Lower leg skin (tissue), 4 donors: ENCODE measurements around the gene FMNL3. TPM values are rescaled to one million over a fixed set of nuclear protein-coding genes. Genes with fewer than 3 reads are reported as not detected.

Source experiments
- DNase-seq, 2 donors: peaks; one replicate each; pipeline ENCODE4 v3.0.0-alpha.2; 2019; ENCODE audit warnings: low spot score in 2 of 2
- H3K4me3 ChIP-seq: fragments of 200-600 bp; sonication (generic); 2 replicates; pipeline ENCODE4 v1.5.1; 2017; ENCODE audit warnings: mild to moderate bottlenecking, low read depth; ENCODE audit not compliant: poor library complexity, severe bottlenecking
- CTCF ChIP-seq, 3 donors: fragments of 450-650 bp; IDR thresholded peaks; one replicate each; pipeline ENCODE4 v1.5.1; 2016; ENCODE audit warnings: antibody characterized with exemption in 3 of 3, mild to moderate bottlenecking in 3 of 3, moderate library complexity in 2 of 3
- POLR2A ChIP-seq, 2 donors: fragments of 450-650 bp; IDR thresholded peaks; one replicate each; pipeline ENCODE4 v1.6.1; 2016 to 2017; ENCODE audit warnings: antibody characterized with exemption in 2 of 2, mild to moderate bottlenecking in 1 of 2, moderate library complexity in 1 of 2
- WGBS, 2 donors: methylation state at CpG; one replicate each; pipeline ENCODE4 v1.1.5; 2018; 5-methylcytosine and 5-hydroxymethylcytosine counted together
- intact Hi-C: fragments of 100-400 bp; cut with DNase I; formaldehyde crosslinking; loops from one replicate; pipeline ENCODE4 v1.15.0; 2023; ENCODE audit warnings: low total_unique reads
- total RNA-seq, 4 donors: library from RNA; depleted of rRNA; stranded (reverse); fragments of >200 nt; gene quantifications; one replicate each; pipeline ENCODE4 v1.1.0, GENCODE V29; 2016

FMNL3 gene
- total RNA-seq, 4 donors from 2014 or later, result 4.3 to 12.5 (median 6.9) TPM

GRCh38 chr12:49623142-49623904 is 83.9 kb downstream of the FMNL3 start, which contains the start of gene PRPF40B:
Gene PRPF40B, plus strand, starts transcription at chr12:49623561. Its CDS starts 30 bp downstream, at chr12:49623591.
- no peak for TF ChIP-seq CTCF (IDR thresholded peaks at IDR 0.05)
- DNase-seq, result peak; percentile 66 to 96
- WGBS, 2 donors, result 2% methylated on average over 16 to 51 of the region's 76 CpGs
- intact Hi-C loops, result no loop called here
- peak within 1 kb of the TSS; percentile 24 for H3K4me3 ChIP-seq

GRCh38 chr12:49622501-49623141 is 84.6 kb downstream of the FMNL3 start:
- peak overlapping the region; percentile 24 for H3K4me3 ChIP-seq
- 1% methylated on average over 22 of the region's 22 CpGs for WGBS, 2 donors
- peak in 1 of 2 donors; percentile 87 for DNase-seq
- intact Hi-C loops, result no loop called here
- no peak for TF ChIP-seq CTCF (IDR thresholded peaks at IDR 0.05)
- TF ChIP-seq POLR2A (IDR thresholded peaks at IDR 0.05), result no peak

- no peak overlapping the region for H3K4me3 ChIP-seq
- TF ChIP-seq CTCF (IDR thresholded peaks at IDR 0.05) (no peak), POLR2A (IDR thresholded peaks at IDR 0.05) (no peak)
- intact Hi-C loops, result no loop called here
- DNase-seq, result peak in 1 of 2 donors; percentile 82
- WGBS, 2 donors, result 6 to 7% methylated on average over 33 of the region's 33 CpGs
Observed at GRCh38 chr12:49621651-49622500, 85.3 kb downstream of the FMNL3 start.

GRCh38 chr12:49619286-49619685 is 87.9 kb downstream of the FMNL3 start:
- WGBS, 2 donors, result 54 to 66% methylated on average over 3 of the region's 3 CpGs
- intact Hi-C loops, result no loop called here
- TF ChIP-seq CTCF (IDR thresholded peaks at IDR 0.05) (no peak), POLR2A (IDR thresholded peaks at IDR 0.05) (no peak)
- DNase-seq, result no peak
- H3K4me3 ChIP-seq, result no peak overlapping the region

GRCh38 chr12:49618576-49618975 is 88.6 kb downstream of the FMNL3 start:
- WGBS, 2 donors, result 83 to 97% methylated on average over 1 of the region's 1 CpG
- DNase-seq, result no peak
- TF ChIP-seq CTCF (IDR thresholded peaks at IDR 0.05), result no peak
- TF ChIP-seq POLR2A (IDR thresholded peaks at IDR 0.05), result no peak
- H3K4me3 ChIP-seq, result no peak overlapping the region
- intact Hi-C loops, result no loop called here
